CD14-positive monocyte (primary cell): ENCODE results near the gene CMPK2. TPM values are rescaled to one million over a fixed set of nuclear protein-coding genes. Genes with fewer than 3 reads are reported as not detected.

Experiments used
- DNase-seq, 3 donors: peaks; one replicate each; pipeline ENCODE4 v3.0.0-alpha.2; 2011 to 2022
- H2AFZ ChIP-seq: 2 replicates; pipeline ENCODE4 v1.6.0; 2012; ENCODE audit warnings: mild to moderate bottlenecking, low read depth, low read length, inconsistent platforms; ENCODE audit not compliant: insufficient read depth, poor library complexity, severe bottlenecking
- H3K27ac ChIP-seq, 2 donors: 1 replicate in 1 of 2; 2 replicates in 1 of 2; pipeline ENCODE4 v1.5.1; 2012 to 2013; ENCODE audit warnings: low read length in 2 of 2, control low read depth in 1 of 2, inconsistent platforms in 1 of 2, low read depth in 1 of 2, mild to moderate bottlenecking in 1 of 2
- H3K27me3 ChIP-seq, 2 donors: one replicate each; pipeline versions ENCODE4 v1.6.0 to v1.6.1; 2011 to 2013; ENCODE audit warnings: low read length in 2 of 2; ENCODE audit not compliant: control insufficient read depth in 2 of 2, insufficient read depth in 2 of 2
- H3K36me3 ChIP-seq, 2 donors: replicated peaks in 1 of 2; 1 replicate in 1 of 2; 2 replicates in 1 of 2; pipeline versions ENCODE4 v1.5.1 to v1.6.1; 2012 to 2013; ENCODE audit warnings: low read length in 2 of 2, control low read depth in 1 of 2, inconsistent platforms in 1 of 2, mild to moderate bottlenecking in 1 of 2; ENCODE audit not compliant: insufficient read depth in 2 of 2, control insufficient read depth in 1 of 2
- H3K4me1 ChIP-seq, 2 donors: 1 replicate in 1 of 2; 2 replicates in 1 of 2; pipeline versions ENCODE4 v1.5.1 to v1.6.1; 2012 to 2013; ENCODE audit warnings: low read length in 2 of 2, control low read depth in 1 of 2, inconsistent platforms in 1 of 2, mild to moderate bottlenecking in 1 of 2, moderate library complexity in 1 of 2; ENCODE audit not compliant: insufficient read depth in 2 of 2, control insufficient read depth in 1 of 2
- H3K4me2 ChIP-seq: replicated peaks from 2 replicates; pipeline ENCODE3; 2012; ENCODE audit warnings: low read length, moderate library complexity, mild to moderate bottlenecking; ENCODE audit not compliant: poor library complexity, severe bottlenecking; ENCODE audit errors: extremely low read depth
- H3K4me3 ChIP-seq, 3 experiments: fragments of 200-600 bp in 1 of 3; sonication (generic) in 1 of 3; replicated peaks in 1 of 3; 1 replicate in 2 of 3; 2 replicates in 1 of 3; pipeline ENCODE4 v1.5.1; 2011 to 2013; ENCODE audit warnings: low read length in 3 of 3, mild to moderate bottlenecking in 3 of 3, control low read depth in 2 of 3, low read depth in 2 of 3, inconsistent platforms in 1 of 3, moderate library complexity in 1 of 3
- H3K79me2 ChIP-seq: 2 replicates; pipeline ENCODE4 v1.6.0; 2012; ENCODE audit warnings: mild to moderate bottlenecking, control low read depth, inconsistent platforms, low read length, moderate library complexity; ENCODE audit not compliant: insufficient read depth
- H3K9ac ChIP-seq: 2 replicates; pipeline ENCODE4 v1.6.0; 2017; ENCODE audit warnings: low read length, mild to moderate bottlenecking; ENCODE audit not compliant: insufficient read depth, poor library complexity, severe bottlenecking
- H3K9me3 ChIP-seq, 2 donors: replicated peaks in 1 of 2; 1 replicate in 1 of 2; 2 replicates in 1 of 2; pipeline versions ENCODE4 v1.5.1 to v1.6.1; 2012 to 2013; ENCODE audit warnings: low read length in 2 of 2, control low read depth in 1 of 2; ENCODE audit not compliant: control insufficient read depth in 1 of 2, insufficient read depth in 1 of 2
- H4K20me1 ChIP-seq: 2 replicates; pipeline ENCODE4 v1.6.0; 2012; ENCODE audit warnings: mild to moderate bottlenecking, low read length, control low read depth, moderate library complexity; ENCODE audit not compliant: insufficient read depth
- H3K27ac Mint-ChIP-seq, 7 donors: one replicate each; pipeline ENCODE4 v1.8.0; 2020; ENCODE audit warnings: mild to moderate bottlenecking in 7 of 7, mixed read lengths in 7 of 7, moderate library complexity in 6 of 7, inconsistent platforms in 2 of 7
- H3K27me3 Mint-ChIP-seq, 3 donors: one replicate each; pipeline ENCODE4 v1.8.0; 2021 to 2022; ENCODE audit warnings: low read depth in 3 of 3, mild to moderate bottlenecking in 3 of 3, mixed read lengths in 3 of 3, moderate library complexity in 3 of 3, inconsistent platforms in 1 of 3
- H3K36me3 Mint-ChIP-seq, 2 donors: one replicate each; pipeline ENCODE4 v1.8.0; 2020; ENCODE audit warnings: mixed read lengths in 2 of 2, inconsistent platforms in 1 of 2, mild to moderate bottlenecking in 1 of 2
- H3K4me1 Mint-ChIP-seq: one replicate; pipeline ENCODE4 v1.8.0; 2020; ENCODE audit warnings: mild to moderate bottlenecking, mixed read lengths
- H3K4me3 Mint-ChIP-seq, 2 donors: one replicate each; pipeline ENCODE4 v1.8.0; 2020; ENCODE audit warnings: mild to moderate bottlenecking in 2 of 2, mixed read lengths in 2 of 2, moderate library complexity in 1 of 2
- H3K9me3 Mint-ChIP-seq, 7 donors: one replicate each; pipeline ENCODE4 v1.8.0; 2020 to 2022; ENCODE audit warnings: mixed read lengths in 7 of 7, mild to moderate bottlenecking in 6 of 7, moderate library complexity in 6 of 7, inconsistent platforms in 2 of 7
- CTCF ChIP-seq: fragments of 200-600 bp; IDR thresholded peaks from one replicate; pipeline ENCODE4 v1.8.0; 2022; ENCODE audit warnings: antibody characterized with exemption, mild to moderate bottlenecking
- WGBS: methylation state at CpG from one replicate; pipeline ENCODE4 v1.1.5; 2013; ENCODE audit warnings: missing lambda C conversion rate; ENCODE audit not compliant: insufficient coverage; 5-methylcytosine and 5-hydroxymethylcytosine counted together
- intact Hi-C, 2 donors: fragments of 100-400 bp; cut with micrococcal nuclease; formaldehyde crosslinking; loops; one replicate each; pipeline versions ENCODE4 v1.15.0 to v1.15.1; 2023
- polyA plus RNA-seq, 3 donors: library from polyadenylated mRNA; depleted of rRNA in 1 of 3; unstranded in 2 of 3; stranded (reverse) in 1 of 3; fragments of 300-500 nt in 2 of 3; fragments of >200 nt in 1 of 3; fragmentation: Illumina TruSeq in 2 of 3; gene quantifications; 1 replicate in 2 of 3; 2 replicates in 1 of 3; pipeline ENCODE4 v1.2.3, GENCODE V29; 2012 to 2021

CMPK2 gene
- polyA plus RNA-seq, 3 donors = 12.6 to 18.1 (median 17.0) TPM

GRCh38 chr2:6866982-6867381 is 1.3 kb upstream of the CMPK2 start:
- Histone ChIP-seq H3K4me1 (peaks cover 23 to 27% of the 10 kb centered on the region in 2 donors), H3K36me3 (peaks cover 10 to 16% of the 10 kb centered on the region in 2 donors), H3K9ac (no peak overlapping the region), H3K27me3 (no peaks in the 10 kb centered on the region), H2AFZ (no peak overlapping the region), H3K4me2 (no peak overlapping the region), H3K4me3 (peak overlapping the region in 1 of 3 experiments; percentile 92), H3K9me3 (no peaks in the 10 kb centered on the region), H4K20me1 (no peaks in the 10 kb centered on the region), H3K27ac (no peak overlapping the region), H3K79me2 (peaks cover 10% of the 10 kb centered on the region)
- no peak for DNase-seq
- peak overlapping the region in 1 of 2 donors; percentile 53 for H3K4me3 Mint-ChIP-seq
- WGBS = 100% methylated on average over 3 of the region's 7 CpGs
- no peaks in the 10 kb centered on the region for H3K27me3 Mint-ChIP-seq
- intact Hi-C loops = loop anchor here in 1 of 2 donors (5.0 kb wide), 1 partner anchor 40 kb away; no protein-coding TSS in a partner anchor
- H3K36me3 Mint-ChIP-seq = peaks cover 20 to 23% of the 10 kb centered on the region in 2 donors
- H3K9me3 Mint-ChIP-seq = peaks cover 0 to 4% (median 1%) of the 10 kb centered on the region in 7 donors
- TF ChIP-seq CTCF = no peak
- H3K4me1 Mint-ChIP-seq = peaks cover 34% of the 10 kb centered on the region
- H3K27ac Mint-ChIP-seq = no peak overlapping the region

- Mint-ChIP-seq H3K27me3 (peaks cover 0 to 2% (median 0%) of the 10 kb centered on the region in 3 donors), H3K27ac (peak overlapping the region; percentile 77 to 96 (median 89)), H3K36me3 (peaks cover 27 to 30% of the 10 kb centered on the region in 2 donors), H3K4me3 (peak overlapping the region; percentile 93 to 98), H3K4me1 (peaks cover 34% of the 10 kb centered on the region), H3K9me3 (peaks cover 0 to 10% (median 8%) of the 10 kb centered on the region in 7 donors)
- Histone ChIP-seq H2AFZ (peak overlapping the region; percentile 94), H3K36me3 (peaks cover 17 to 23% of the 10 kb centered on the region in 2 donors), H3K27me3 (no peaks in the 10 kb centered on the region), H3K27ac (peak overlapping the region; percentile 75 to 78), H3K79me2 (peaks cover 10% of the 10 kb centered on the region), H3K4me2 (peak overlapping the region; percentile 76), H3K4me3 (peak overlapping the region; percentile 79 to 93 (median 92)), H4K20me1 (no peaks in the 10 kb centered on the region), H3K4me1 (peaks cover 23 to 25% of the 10 kb centered on the region in 2 donors), H3K9me3 (peaks cover under 1 to 5% of the 10 kb centered on the region in 2 donors), H3K9ac (peak overlapping the region; percentile 83)
- intact Hi-C loops = loop anchor here in 1 of 2 donors (5.0 kb wide), 1 partner anchor 39 kb away; no protein-coding TSS in a partner anchor
- DNase-seq = peak in 2 of 3 donors; percentile 17 to 29
- WGBS = 0% methylated on average over 5 of the region's 9 CpGs
- TF ChIP-seq CTCF = peak; percentile 31
These were observed 566 bp upstream of the CMPK2 start for GRCh38 chr2:6866275-6866671.
